HG02943 (cell line): ENCODE results near the gene FBXO46.
A peak's percentile ranks its signal among the peaks of the same experiment; 100 is the strongest.
"Not testable (repeated sequence)": the region's sequence is repeated elsewhere in the genome, so short reads cannot be mapped to it uniquely, and the experiment has no call there.

Experiments
- ATAC-seq: cut with Tn5 transposase; IDR thresholded peaks from one replicate; pipeline ENCODE4 v1.9.1; 2021; ENCODE audit warnings: mild to moderate bottlenecking, low read depth, moderate library complexity; ENCODE audit not compliant: unreplicated experiment

The FBXO46 gene

DNA sequence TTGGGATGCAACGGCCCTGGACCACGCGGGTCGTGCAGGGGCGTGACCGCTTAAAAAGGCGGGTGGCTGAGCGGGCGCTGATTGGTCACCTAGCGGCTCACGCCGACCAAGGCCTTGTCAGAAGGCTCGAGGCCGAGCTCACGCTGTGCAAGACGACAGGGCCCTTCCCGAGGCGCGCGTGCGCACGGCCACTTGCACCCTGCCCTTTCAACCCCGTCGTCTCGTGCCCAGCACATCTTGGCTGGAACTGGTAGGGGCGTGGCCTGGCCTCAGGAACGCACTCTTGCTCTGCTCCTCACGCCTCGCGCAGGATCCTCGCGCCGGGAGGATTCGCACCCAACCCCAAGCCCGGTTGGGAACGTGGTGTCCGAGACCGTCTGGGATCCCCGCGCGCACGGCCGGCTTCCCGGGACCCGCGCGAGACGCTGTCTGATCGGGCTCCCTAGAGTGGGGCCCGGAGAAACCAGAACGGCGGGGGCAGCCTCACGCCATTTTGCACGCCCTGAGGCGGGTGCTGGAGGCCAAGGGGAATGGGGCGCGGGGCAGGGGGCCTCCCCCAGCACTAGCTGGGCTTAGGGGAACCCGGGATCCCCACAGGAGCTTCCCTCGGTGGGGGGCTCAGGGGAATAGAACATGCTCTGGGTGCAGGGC, 2.6 kb upstream of the FBXO46 start, which contains the start of gene MEIOSIN:
Gene MEIOSIN, plus strand, starts transcription at position 280 of the 651 bp plus-strand sequence. CDS start 1,938 bp downstream, outside the sequence.
- ATAC-seq, result no peak

DNA sequence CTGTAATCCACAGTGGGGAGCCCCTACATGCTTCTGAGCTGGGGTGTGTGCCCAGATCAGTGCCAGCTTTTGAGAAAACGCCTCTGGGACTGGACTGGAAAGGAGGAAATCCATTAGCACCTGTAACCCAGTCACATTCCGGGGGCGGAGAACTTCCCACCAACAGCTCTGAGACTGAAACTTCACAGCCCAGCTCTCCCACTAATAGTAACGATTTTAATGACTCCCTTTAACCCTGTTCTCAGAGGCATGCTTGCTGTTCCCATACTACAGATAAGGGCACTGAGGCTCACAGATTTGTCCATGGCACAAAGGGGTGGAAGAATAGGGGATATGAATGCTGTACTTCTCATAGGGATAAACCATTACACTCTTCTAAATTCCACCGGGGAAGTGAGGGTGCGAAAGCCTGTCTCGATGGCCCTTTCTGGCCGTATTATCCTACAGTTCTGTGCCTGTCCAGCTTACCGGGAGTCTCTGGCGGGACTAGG, 851 bp downstream of the FBXO46 start:
- ATAC-seq, result no peak

- ATAC-seq, result not testable (repeated sequence)
These were observed 2.0 kb downstream of the FBXO46 start for GRCh38 chr19:45728683-45729082.

- not testable (repeated sequence) for ATAC-seq
These were observed 10.6 kb downstream of the FBXO46 start for GRCh38 chr19:45720065-45720464.

GRCh38 chr19:45717983-45718650, 12.6 kb downstream of the FBXO46 start:
- no peak for ATAC-seq

DNA sequence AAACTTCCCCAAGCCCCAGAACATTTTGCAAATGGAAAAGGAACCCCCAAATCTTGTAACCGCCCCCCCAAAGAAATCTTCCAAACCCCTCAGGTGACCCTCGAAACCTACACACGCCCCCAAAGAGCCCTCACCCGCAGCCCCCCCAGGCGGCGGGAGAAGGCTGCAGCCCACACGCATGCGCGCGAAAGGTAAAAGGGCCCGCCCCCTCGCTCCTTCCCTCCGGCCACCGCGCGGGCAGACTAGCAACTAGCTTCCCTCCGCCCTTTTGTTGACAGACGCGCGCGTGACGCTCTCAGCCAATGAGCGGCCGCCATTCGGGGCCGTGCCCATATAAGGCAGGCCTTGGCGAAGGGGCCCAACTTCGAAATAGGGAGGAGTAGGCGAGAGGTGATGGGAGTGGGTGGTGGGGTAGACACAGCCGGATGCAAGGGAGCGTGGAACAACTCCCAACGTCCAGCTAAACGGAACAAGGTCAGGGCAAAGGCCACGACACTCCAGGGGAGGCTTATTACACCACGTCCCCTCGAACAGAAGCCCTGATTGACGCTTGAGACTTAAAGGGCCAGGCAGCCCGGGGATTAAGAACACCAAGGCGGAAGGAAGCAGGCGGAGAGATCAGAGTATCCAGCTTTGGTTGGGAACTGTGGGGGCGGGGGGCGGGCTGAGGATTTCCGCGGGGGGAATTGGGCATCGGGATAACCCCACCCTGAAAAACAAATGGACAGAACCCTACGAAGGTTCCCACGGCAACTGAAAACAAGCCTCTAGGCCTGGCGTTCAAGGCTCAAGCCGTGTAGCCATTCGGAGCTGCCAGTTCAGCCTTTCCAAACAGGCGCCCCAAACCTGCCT, 13.3 kb downstream of the FBXO46 start:
- ATAC-seq, result peak; percentile 96

GRCh38 chr19:45716359-45717130, 14.2 kb downstream of the FBXO46 start:
- no peak for ATAC-seq

DNA sequence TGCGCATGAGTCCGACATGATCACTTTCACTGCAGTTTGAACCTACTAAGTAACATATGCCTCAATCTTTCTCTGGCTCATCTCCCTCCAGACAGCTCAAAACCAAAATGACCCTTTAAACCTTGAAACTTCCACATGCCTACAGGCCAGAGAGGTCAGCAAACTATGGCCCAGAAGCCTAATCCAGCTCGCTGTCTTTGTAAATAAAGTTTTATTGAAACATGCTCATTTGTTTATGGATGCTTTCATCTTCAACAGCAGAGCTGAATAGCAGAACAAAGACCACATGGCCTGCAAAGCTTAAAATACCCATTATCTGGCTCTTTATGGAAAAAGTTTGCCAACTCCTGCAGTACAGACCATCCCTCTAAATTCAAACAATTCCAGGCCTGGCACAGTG, 15.6 kb downstream of the FBXO46 start:
- ATAC-seq, result no peak

- no peak for ATAC-seq
These were observed 17.6 kb downstream of the FBXO46 start for GRCh38 chr19:45713141-45713540.

DNA sequence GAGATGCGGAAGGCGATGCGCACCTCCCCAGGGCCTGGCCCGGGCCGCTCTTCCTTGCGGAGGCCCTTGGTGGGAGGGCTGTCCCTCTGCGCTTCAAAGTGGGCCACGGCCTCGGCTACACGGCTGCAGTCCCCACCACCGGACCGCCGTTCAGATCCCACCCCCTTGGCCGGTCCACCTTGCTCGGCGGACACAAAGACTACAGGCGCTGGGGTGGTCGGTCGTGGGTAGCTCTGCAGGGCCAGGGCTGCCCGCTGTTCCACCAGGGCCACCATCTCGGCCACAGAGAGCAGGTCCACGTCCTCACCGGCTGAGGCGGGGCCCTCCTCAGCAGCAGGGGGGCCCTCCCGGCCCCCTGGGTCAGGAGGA, 18.0 kb downstream of the FBXO46 start:
- no peak for ATAC-seq

DNA sequence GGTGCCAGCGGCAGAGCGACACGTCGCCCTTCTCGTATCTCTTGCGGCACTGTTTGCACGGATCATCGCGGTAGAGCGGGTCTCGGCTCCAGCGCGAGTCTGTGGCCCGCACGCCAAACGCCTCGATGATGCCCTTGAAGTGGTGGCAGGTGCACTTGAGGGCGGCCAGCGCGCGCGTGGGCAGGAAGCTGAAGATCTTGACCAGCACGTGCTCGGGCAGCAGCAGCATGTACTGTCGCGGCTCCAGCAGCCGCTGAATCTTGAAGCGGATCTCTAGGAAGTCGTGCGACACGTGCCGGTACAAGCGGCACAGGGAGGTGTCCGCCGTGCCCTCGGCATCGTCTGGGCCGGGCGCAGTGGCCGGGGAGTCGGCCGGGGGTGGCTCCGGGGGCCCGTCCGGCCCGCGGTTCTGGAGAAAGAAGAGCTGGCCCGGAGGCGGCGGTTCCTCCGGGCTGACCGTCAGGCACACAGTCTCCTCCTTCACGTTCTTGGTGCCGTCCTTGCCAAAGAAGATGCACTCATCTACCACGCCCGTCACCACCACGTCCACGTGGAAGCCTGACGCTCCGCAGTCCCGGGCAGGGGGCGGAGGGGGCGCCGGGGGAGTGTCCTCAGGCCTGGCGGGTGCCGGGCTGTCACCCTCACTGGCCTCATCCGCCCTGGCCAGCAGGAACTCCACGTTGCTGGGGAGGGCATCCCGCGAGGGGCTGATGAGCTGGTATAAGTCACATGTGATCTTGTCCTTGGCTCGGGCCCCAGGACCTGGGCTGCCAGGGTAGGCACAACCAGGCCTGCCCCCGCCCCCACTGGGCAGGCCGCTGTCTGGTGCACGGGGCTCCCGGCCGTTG, 18.6 kb downstream of the FBXO46 start:
- no peak for ATAC-seq

- no peak for ATAC-seq
These were observed 20.2 kb downstream of the FBXO46 start for GRCh38 chr19:45710356-45711130.

DNA sequence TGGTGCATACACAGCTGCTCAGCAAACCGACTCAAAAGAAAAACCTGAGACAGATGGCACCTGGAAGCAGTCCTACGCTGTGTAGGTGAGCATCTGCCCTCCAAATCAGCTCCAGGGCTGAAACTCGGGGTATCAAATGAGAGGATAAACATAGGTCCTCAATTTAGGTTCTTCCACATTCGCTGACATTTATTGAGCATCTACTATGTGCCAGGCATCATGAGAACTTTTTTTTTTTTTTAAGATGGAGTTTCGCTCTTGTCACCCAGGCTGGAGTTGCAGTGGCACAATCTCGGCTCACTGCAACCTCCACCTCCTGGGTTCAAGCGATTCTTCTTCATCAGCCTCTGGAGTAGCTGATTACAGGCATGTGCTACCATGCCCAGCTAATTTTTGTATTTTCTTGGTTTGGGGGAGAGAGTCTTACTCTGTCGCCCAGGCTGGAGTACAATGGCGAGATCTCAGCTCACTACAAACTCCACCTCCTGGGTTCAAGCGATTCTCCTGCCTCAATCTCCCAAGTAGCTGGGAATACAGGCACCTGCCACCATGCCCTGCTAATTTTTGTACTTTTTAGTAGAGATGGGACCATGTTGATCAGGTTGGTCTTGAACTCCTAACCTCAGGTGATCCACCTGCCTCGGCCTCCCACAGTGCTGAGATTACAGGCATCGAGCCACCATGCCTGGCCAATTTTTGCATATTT, 24.8 kb downstream of the FBXO46 start:
- no peak for ATAC-seq

GRCh38 chr19:45705115-45705514, 25.6 kb downstream of the FBXO46 start:
- ATAC-seq, result no peak

DNA sequence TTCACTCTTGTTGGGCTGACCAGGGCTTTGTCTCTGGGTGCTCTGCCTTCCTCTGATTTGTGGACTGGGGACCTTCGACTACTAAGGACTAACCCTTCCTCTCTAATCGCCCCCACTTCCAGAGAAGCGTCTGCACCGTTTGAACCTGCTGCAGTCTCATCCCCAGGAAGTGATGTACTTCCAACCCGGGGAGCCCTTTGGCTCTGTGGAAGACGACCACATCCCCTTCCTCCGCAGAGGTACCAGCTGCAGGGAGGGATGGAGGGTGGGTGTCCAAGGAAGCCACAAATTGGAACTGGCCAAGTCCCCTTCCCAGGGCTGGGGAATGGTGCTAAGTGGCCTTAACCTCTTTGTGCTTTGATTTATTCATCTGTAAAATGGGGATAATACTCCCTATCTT, 29.0 kb downstream of the FBXO46 start:
- no peak for ATAC-seq

DNA sequence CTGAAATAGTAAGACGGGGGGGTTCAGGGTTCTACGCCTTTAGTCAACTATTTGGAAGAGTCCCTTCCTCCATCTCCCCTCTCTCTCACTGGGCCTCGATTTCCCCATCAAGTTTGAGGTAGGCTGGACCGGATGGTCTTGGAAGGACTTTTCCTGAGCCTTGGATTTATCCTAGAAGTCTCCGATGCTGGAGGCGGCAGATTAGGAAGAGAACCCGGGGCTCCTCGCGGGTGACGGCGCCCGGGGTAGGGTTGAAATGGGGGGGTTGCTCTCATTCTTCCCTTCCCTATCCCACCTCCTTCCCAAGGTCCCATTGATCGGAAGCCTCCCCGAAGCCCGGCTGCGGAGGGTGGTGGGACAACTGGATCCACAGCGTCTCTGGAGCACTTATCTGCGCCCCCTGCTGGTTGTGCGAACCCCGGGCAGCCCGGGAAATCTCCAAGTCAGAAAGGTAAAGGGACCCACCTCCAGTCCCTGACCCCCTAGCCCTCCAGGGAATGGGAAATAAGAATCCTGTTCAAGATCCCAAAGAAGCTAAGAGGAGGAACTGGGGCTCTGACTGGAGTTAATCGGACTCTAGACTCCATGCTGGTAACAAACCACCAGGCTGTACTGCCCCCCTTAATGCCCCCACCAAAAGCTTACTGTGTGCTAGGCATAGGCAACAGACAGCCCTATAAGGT, 37.4 kb downstream of the FBXO46 start:
- no peak for ATAC-seq
